Left kidney (tissue), 2 donors: ENCODE measurements around the gene COX10. TPM values are rescaled to one million over a fixed set of nuclear protein-coding genes. Genes with fewer than 3 reads are reported as not detected.
"Not testable (repeated sequence)": the region's sequence is repeated elsewhere in the genome, so short reads cannot be mapped to it uniquely, and the experiment has no call there.

Source experiments
- DNase-seq: peaks from one replicate; pipeline ENCODE4 v3.0.0-alpha.2; 2013
- polyA plus RNA-seq: library from polyadenylated mRNA; unstranded; fragments of 120-200 nt; gene quantifications from one replicate; pipeline ENCODE4 v1.2.1, GENCODE V29; 2013; ENCODE audit not compliant: insufficient read length

Gene COX10
- polyA plus RNA-seq, 1 donor, result 20.0 TPM

- no peak for DNase-seq
Observed at GRCh38 chr17:14204546-14204945, 135.2 kb downstream of the COX10 start.

- no peak for DNase-seq
Observed at GRCh38 chr17:14205380-14205779, 136.1 kb downstream of the COX10 start.

GRCh38 chr17:14205992-14206461 lies 136.7 kb downstream of the COX10 start:
- DNase-seq, result no peak

DNA sequence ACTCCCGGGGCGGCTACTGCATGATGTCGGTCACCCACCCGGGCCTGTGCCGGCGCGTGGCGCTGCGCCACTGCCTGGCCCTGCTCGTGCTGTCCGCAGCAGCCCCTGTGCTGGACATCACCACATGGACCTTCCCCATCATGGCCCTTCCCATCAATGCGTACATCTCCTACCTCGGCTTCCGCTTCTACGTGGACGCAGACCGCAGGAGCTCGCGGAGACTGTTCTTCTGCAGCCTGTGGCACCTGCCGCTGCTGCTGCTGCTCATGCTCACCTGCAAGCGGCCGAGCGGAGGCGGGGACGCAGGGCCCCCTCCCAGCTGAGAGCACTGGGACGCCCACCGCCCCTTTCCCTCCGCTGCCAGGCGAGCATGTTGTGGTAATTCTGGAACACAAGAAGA lies 137.6 kb downstream of the COX10 start:
- DNase-seq, result no peak

DNA sequence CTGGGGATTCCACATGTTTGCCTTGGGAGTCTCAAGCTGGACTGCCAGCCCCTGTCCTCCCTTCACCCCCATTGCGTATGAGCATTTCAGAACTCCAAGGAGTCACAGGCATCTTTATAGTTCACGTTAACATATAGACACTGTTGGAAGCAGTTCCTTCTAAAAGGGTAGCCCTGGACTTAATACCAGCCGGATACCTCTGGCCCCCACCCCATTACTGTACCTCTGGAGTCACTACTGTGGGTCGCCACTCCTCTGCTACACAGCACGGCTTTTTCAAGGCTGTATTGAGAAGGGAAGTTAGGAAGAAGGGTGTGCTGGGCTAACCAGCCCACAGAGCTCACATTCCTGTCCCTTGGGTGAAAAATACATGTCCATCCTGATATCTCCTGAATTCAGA lies 138.5 kb downstream of the COX10 start:
- DNase-seq, result no peak

GRCh38 chr17:14209215-14209614 lies 139.9 kb downstream of the COX10 start:
- no peak for DNase-seq

DNA sequence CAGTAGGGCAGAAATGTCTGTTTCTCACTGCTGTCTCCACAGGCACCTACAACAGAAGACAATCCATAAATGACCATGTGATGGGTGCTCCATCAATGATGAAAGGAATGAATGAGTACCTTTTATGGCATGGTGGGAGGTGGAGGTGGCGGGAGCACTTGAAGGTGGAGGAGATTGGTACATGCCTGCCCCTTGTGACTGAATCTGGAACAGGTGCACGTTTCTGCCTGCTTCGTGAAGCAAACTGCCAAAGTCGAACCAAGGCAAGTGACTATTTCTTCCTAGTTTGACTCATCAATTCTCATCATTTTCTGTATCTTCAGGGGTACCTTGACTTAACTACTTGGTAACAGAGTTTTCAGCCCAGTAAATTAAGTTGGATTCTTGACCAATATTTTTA lies 141.9 kb downstream of the COX10 start:
- no peak for DNase-seq

- no peak for DNase-seq
Observed at GRCh38 chr17:14211801-14212200, 142.5 kb downstream of the COX10 start.

GRCh38 chr17:14212401-14212800 lies 143.1 kb downstream of the COX10 start:
- no peak for DNase-seq

DNA sequence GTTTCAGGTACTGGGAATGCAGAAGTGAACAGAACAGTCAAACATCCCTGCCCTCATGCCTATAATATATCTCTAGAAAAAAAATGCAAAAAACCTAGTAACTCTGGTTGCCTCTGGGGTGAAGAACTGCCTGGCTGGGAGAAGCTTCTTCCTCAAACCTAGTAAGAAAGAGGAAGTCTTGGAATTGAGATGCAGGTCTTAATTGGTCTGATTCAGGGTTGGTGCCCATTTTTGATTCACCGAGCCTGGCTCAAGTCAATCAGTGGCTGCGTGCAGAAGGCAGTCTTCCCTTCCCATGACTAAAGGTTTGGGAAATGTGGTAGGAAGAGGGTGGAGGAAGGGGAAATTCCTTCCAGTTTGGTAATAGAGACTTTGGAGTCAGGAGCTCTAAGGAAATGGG lies 145.0 kb downstream of the COX10 start:
- no peak for DNase-seq

- DNase-seq, result no peak
Observed at GRCh38 chr17:14222611-14223010, 153.3 kb downstream of the COX10 start.

GRCh38 chr17:14225254-14225980 lies 156.1 kb downstream of the COX10 start:
- DNase-seq, result no peak

GRCh38 chr17:14227052-14227451 lies 157.7 kb downstream of the COX10 start:
- DNase-seq, result no peak

GRCh38 chr17:14228903-14229302 lies 159.6 kb downstream of the COX10 start:
- no peak for DNase-seq

- not testable (repeated sequence) for DNase-seq
Observed at GRCh38 chr17:14231187-14231586, 161.9 kb downstream of the COX10 start.

DNA sequence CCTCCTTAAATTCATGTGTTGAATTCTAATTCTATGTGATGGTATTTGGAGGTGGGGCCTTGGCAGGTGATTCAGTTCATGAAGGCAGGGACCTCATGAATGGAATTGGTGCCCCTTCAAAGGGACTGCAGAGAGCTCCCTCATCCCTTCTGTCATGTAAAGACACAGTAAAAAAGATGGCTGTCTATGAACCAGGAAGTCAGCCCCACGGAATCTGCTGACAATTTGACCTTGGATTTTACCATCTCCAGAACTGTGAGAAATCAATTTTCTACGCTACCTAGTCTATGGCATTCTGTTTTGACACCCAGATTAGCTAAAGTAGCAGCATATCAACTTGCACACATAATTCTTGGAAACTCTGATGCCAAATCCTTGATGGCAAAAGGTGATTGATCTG lies 165.7 kb downstream of the COX10 start:
- not testable (repeated sequence) for DNase-seq

DNA sequence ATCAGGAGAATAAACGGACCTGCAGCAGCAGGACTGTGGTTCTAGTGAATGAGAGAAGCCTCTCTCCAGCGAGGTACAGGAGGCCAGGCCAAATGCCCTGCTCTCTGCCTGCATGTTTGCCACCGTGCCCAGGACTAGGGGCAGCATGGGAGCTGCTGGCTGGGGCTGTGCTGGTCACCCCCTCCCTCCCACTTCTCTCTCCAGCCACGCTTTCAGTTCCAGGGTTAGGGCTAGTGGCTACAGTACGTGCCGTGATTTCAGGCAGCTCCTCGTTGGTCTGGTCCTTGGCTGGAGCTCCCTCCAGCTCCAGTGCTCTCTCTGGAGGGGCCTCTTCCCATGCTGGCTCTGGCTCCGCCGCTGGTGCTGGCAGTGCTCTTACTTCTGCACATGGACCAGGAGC lies 166.7 kb downstream of the COX10 start:
- not testable (repeated sequence) for DNase-seq

- DNase-seq, result not testable (repeated sequence)
Observed at GRCh38 chr17:14236762-14237161, 167.5 kb downstream of the COX10 start, which contains the start of gene CDRT15. TSS of gene CDRT15 (minus strand) at chr17:14236862. CDS start at chr17:14236833, 29 bp downstream.

GRCh38 chr17:14239271-14239670 lies 170.0 kb downstream of the COX10 start:
- not testable (repeated sequence) for DNase-seq

DNA sequence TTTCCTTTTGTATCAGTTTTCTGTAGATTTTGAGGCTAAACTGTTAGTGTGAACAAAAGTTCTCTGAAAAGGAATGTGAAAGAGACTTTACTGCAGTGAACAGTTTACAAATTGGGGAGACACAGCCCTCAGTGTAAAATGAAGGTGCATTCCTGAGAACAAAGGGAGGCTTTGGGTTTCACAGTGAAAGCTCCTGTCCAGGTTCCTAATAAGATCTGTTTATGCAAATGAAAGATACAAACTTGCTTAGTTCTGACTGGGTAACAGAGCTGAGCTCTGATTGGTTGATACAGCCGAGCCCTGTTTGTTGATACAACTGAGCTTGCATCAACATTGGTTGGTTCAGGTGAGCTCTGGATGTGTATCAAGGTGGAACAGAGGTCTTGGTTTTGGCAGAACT lies 175.7 kb downstream of the COX10 start:
- no peak for DNase-seq

GRCh38 chr17:14245629-14246028 lies 176.3 kb downstream of the COX10 start:
- no peak for DNase-seq
